Hypothalamus (tissue), 51 donors: ENCODE data around the gene KDM2A.

Experiments used
- DNase-seq, 51 donors: peaks; one replicate each; lab custom pipeline; 2025; lab: John Stamatoyannopoulos, UW

KDM2A gene

DNA sequence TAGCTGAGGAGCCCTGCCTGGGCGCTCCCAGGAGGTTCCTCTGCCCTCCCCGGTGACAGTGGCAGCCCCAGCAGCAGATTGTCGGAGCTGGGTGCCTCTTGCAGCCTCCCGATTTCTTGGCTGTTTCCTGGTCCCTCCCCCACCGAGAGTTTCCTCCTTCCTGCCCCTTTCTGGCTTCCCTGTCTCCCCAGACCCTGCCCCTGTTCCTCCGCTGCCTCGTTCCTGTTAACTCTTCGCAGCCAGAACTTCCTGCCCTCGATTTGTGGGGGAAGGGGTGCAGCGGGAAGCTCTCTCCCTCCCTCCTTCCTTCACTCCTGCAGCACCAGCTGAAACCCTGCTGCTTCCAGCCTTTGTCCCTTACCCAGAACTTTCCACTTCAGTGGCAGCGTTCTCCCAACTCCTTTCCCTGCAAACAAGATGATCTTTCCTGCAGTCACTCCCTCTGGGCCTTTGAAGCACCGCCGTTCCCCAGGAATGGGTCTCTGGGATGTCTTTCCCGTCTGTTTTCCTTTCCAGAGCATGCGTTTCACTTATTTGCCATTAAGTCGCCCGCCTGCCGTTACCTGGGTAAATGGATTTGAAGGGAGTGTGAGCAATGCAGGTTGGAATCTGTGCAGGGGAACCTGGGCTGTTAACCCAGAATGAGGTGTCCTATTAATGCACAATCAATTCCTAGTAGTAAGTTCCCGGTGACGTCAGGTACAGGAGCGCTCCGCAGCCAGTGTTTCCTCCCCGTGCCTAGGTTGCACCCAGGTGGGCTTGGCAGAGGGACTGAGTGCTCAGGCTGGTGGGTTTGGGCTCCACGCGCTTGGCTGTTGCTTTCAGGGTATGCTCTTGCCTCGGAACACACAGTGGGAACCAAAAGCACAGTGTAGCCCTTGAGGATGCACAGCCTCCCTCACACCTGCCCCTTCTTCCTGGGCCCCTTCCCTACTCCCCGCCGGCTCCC is 151.5 kb downstream of the KDM2A start:
- peak in 9 of 51 donors; percentile 21 to 49 (median 34) for DNase-seq

DNA sequence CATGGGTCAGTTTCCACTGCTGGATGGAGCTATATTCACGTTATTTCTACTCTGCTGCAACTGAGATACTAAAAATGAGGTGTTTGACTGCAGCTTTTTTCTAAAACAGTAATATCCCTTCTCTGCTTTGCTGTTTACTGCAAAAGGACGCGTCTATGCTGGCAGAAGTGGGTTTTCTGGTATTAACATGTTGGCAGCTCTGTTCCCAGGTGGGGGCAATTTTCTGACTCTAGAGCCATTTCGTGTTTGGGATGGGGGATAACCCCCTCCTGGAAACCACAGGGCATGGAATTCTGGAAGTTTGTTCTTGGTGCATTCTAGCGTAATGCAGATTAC is 152.1 kb downstream of the KDM2A start:
- DNase-seq: no peak

DNA sequence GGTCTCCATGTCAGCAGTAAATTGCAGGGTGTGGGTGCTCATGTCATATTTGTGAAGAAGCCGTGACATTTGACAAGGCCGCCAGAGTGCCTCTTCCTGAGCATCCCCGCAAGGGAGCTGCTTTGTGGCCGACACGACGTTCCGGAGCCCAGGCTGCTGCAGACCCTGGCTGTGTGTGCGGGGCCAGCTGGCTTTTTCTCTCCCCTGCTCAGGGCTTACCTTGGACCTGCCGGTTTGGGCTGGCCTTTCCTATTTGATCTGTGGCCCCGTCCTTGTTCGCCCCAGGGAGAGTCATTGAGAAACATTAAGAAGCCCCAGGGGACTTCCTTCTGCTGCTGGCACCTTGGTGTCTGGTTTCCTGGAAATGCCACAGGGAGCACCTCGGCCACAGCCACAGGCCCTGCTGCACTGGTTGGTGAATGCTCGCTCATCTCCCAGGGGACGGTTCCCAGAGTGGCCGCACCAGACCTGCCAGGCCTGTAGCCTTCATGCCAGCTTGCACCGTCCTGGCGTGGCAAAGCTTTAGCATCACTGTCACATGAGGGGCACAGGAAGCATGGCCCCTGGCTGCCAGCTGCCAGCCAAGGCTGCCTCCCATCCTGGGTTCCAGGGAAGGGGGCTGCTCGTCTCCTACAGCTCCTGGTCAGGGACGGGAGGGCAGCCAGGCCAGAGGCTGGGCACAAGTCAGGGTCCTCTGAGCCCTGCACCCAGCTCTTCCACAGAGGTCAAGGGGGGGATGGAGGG is 152.7 kb downstream of the KDM2A start:
- peak in 1 of 51 donors; percentile 31 for DNase-seq

DNA sequence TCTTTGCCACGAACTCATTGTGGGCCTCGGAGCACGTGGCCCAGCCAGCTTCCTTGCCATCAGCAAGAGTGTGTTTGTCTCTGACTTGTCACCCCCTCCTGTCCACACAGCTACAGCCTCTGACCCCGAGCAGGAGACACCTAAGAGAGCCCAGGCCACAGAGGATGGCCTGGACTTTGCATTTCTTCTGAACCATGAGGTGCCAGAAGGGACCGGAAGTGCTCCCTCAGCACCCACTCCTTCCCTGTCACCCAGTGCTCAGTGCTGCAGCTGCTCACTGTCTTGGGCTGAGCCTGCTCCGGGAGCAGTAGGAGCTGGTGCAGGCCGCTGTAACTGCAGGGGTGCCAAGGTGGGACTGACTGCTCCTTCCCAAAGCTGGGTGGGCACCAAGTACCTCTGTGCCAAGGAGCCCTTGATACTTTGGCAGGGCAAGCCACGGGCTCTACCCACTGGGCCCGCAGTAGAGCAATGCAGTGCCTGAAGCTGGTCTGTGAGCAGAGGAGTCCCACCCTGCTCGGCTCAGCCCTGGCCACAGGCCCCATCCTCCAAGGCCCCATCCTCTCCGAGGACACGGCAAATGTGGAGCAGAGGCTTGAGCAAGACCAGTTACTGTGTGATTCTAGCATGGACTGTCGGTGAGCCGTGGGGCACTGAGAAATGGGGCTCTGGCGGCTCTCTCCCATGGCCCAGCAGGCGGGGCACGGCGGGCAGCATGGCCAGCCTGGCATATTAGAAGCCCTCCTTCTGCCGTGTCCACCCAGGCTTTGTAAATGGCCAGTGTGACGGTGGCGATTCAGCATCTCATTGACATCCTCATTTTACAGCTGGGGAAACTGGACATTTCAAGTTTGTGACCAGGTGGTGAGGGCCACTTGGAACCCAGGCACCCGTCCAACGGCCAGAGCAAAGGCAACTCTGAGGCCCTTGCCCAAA is 153.5 kb downstream of the KDM2A start:
- no peak for DNase-seq

DNA sequence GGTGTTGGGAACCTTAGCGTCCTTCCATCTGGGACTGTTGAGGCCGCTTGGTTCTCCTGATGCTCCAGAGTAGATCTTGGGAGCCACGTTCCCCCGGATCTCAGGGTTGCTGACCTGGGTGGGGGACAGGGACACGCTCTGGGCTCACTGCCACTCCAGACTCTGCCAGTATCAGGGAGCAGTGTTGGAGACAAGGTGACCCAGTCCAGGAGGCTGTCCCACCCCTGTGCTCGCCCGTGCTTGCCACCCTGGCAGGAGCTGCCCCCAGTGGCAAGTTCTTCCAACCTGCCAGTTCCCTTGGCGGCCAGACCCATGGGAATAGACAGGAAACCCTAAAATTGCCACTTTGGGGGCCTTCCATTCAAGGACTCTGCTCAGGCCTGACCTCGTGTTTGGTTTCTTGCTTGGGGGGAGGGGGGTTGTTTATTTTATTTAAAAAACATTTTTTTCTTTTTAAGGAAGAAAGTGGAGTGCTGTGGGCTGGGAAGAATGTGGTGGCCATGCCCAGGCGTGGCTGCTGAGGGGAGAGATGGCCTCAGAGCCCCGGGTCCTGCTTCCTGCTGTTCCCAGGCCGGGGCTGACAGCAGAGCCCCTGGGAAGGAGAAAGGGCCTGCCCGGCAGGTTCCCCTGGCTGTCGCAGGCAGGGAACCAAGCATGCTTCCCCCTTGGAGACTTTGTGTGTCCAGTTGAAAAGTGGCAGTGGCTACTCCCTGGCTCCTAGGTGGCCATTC is 154.4 kb downstream of the KDM2A start:
- no peak for DNase-seq

DNA sequence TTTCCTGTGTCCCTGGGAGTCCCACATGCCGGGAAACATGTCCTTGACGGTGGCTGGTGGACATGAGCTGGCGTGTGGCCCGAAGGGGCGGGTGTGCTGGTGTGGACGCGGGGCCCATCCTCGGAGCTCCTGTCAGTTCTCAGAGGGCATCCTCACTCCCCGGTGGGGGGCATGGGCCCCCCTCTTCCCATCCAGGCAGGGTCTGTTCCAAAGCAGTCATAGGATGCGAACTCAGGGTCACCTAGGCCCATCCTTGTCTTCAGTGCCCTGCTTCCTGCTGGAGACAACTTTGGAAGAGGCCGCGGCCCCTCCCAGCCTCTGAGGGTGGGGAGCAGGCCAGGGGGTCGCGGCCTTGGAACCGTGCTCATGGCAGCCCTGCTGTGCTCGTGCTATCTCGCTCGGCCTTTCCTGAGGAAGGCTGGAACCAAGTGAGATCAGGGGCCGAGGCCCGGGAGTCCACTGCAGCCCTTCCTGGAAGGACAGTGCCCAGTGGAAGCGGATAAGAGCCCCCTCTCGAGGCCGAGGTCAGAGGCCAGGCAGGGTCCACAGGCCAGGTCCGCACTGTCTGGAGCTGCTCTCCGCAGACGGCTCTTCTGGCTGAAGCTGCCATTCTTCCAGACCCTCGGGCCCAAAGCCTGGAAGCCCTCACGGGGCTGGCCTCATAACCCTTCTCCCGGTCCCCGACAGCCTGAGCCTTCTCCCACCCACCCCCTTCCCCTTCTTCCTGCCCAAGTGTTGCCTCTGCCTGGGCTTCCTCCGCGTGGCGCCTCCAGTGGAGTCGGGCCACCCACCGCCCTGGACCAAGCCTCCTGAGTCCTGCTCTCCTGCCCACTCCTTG is 155.9 kb downstream of the KDM2A start:
- no peak for DNase-seq

DNA sequence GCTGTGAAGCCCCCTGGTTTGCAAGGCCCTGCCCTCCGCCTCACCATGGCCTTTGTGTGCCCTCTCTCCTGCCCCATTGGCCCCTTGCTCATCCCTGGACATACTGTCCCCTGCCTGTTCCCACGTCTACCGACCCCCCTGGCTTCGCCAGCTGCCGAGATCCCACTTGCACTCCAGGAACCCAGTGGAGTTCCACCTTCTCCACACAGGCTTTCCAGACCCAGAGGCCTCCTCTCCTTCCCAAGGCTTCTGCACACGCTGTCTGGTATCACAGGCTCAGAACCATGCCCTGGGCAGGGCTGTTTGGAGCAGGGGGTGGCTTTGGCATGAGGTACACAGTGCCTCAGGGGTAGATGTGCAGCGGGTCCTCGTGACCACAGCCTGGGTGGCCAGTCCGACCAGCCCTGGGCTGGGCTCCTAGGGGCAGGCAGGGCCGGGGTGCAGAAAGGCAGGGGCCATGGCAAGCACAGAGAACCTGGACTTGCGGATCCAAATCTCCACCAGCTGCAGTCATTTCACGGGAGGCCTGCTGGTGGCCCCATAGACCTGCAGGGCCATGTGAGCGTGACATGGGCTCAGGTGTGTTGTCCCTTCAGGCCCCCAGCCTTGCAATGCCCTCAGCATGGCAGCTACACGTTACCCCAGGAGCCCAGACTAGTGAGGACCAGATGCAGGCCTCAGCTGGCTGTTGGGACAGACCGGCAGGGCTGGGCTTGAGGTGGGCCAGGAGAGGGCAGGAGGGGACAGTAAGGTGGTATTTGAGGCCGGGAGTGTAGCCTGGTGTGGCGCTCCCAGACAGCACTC is 156.7 kb downstream of the KDM2A start:
- no peak for DNase-seq

DNA sequence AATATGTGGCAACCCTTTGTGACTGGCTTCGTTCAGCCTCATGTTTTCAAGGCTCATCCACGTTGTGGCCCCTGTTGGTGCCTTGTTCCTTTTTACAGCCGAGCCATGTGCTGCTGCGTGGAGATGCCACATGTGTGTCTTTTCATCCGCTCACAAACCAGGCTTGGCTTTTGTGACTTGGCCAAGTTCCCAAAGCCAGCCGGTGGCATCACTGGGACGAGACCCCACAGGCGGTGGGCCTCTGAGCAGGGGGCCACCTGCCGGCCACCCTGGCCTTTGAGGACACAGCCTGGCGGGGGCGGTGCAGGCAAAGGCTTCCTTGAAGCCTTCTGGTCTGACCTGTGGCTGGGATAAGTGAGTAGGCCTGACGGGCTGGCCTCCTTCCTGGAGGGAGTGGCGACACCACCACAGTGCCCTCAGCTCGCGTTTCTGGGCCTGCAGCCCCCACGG is 157.7 kb downstream of the KDM2A start:
- peak in 1 of 51 donors; percentile 24 for DNase-seq

DNA sequence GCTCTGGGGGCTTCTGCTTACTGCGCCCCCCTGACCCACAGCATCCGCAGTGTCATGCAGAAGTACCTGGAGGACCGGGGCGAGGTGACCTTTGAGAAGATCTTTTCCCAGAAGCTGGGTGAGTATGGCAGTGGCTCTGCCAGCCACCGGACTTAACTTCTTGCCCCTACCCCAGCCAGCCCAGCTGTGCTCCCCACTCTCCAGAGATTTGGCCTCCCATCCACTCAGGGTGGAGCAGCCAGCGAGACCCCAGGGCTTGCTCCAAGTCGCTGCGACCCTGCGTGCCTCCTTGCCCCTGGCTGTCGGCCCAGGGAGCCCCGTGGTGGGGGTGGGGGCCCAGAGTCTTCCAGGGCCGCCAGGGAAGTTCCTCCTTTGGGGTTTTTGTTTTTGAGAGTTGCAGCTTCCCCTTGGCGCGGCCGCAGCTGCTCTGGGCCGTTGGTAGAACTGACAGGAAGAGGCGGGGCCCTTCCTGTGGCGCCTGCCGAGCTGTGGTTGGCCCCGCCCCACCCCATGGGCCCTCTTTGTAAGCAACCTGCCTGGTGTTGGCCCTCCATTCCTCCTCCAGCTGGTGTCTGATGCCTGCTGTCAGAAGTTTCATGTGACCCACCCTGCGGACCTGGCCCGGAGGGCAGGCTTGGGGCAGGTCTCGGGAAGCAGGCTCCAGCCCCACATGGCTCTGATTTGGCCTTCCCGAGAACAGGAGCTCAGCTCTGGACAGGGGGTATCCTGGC is 158.3 kb downstream of the KDM2A start:
- peak in 27 of 51 donors; percentile 28 to 66 (median 43) for DNase-seq

DNA sequence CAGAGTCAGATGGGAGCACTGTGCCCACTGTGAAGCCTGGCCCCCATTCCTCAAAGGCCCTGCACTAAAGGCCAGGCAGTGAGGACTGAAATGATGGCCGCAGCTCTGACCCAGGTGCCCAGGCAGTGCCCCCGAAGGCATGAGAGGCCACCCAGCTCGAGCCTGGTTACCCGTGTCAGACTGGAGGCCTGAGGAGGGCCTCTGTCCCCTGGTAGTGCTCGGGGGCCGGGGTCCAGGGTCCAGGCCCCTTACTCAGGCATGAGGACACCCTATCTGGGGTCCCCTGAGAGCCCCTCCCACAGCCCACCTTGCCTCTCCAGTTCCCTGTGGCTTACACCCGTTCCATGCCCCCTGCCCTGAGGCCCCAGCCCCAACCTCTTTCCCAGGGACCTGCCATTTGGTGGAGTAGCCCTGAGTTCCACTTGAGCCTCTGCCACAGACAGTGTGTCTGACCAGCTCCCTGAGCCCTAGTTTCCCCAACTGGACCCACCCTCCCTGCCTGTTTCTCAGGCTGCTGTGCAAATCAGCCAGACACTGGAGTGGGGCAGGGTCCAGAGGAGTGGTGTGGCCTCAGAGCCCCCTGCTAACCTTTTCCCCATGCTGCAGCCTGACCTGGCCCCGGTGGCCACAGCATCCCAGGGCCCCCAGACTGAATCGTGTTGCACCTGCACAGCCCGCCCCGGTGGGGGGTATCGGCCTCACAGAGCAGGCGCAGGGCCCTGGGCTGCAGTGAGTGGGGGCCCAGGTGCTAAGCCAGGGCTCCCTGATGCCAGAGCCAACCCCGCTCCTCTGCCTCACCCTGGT is 159.3 kb downstream of the KDM2A start:
- DNase-seq: no peak

DNA sequence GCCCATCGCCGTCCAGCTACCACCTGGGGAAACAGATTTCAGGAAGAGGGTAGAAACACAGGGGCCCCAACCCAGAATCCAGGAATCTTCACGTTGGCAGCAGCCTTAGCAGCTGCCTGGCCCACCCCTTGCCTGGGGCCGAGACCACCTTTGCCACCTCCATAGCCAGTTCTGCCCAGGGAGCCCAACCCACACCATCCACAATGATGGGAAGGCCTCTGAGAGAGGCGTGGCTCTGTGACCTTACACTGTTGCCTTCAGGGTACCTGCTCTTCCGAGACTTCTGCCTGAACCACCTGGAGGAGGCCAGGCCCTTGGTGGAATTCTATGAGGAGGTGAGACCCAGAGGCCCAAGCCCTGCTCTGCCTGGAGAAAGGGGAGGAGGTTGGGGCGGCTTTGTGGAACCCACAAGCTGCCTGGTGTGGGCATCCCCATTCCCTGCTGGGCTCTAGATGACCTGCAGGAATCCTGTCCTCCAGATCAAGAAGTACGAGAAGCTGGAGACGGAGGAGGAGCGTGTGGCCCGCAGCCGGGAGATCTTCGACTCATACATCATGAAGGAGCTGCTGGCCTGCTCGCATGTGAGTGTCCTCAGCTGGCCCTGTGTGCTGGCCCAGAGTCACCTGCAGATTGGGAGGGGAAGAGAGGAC is 160.0 kb downstream of the KDM2A start:
- DNase-seq: no peak

DNA sequence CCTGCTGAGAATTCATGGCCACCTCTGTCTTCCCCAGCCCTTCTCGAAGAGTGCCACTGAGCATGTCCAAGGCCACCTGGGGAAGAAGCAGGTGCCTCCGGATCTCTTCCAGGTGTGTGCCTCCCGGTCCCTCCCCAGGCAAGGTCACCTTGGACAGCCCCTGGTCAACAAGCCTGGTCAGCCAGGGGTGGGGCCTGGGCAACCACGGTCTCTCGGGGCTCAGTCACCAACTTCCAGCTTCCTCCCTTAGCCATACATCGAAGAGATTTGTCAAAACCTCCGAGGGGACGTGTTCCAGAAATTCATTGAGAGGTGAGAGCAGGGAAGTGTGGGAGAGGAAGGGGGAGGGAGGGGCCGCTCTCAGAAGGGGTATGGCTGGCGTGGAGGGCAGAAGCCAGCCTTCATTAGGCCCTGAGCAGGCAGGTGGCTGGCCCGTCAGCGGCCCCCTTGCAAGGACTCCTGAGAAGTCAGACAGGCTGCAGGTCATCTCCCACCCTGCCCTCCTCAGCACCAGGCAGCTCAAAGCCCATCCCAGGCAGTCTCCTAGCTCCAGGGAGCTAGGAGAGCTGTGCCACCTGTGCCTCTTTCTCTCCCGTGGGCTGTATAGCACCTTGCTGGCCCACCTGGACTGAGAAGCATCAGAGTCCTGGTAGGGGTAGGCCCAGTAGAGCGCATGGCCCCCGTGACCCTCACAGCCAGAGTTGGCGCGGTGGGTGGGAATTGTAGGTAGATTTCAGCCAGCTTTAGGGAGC is 160.7 kb downstream of the KDM2A start:
- DNase-seq: no peak

DNA sequence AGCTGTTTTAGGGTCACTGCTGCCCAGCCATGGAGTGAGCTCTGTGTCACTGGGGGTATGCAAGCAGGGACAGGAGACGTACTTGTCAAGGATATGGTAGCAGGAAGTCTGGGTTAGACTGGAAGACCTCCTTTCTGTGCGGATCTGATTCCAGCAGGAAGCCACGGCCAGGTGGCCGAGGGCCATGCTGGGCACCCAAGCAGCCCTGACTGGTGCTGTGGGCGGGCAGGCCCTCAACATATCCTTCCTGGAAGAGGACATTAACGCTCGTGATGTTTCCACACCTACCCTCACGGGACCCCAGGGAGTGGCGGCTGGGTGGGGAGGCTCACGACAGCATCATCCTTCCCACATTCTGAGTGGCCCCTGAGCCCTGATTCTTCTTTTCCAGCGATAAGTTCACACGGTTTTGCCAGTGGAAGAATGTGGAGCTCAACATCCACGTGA is 161.3 kb downstream of the KDM2A start:
- no peak for DNase-seq

DNA sequence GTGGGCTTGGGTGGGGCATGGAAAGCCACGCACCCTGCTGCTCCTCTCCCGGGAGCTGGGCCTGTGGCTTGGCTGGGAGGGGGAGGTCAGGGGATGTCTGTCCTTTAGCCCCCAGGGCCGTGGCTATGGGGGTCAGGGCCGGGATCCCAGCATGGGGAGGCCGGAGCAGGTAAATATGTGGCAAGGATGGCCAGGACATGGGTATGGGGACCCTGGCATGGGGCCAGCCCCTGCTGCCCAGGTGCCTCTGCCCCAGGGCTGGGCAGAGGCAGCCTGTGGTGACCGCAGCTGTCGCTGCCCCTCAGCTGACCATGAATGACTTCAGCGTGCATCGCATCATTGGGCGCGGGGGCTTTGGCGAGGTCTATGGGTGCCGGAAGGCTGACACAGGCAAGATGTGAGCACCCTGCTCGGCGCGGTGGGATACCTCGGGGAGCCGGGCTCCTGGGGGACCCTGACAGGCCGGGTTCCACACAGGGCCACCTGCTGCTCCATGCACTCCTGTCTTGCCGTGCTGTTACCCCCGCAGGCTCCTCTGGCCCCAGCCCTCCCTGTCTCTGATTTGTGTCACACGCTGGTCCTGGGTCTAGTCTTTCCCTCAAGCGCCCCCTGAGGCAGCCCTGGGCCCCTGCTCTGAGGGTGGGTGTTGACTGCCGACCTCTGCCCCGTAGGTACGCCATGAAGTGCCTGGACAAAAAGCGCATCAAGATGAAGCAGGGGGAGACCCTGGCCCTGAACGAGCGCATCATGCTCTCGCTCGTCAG is 161.9 kb downstream of the KDM2A start:
- no peak for DNase-seq
